OCI-LY3 (cell line): ENCODE results near the gene CRYBA2.

Experiments used
- CTCF ChIP-seq: fragments of 200-600, 300-600 bp; sonication (generic); IDR thresholded peaks from 2 replicates; pipeline ENCODE4 v1.5.1; 2014; ENCODE audit warnings: antibody characterized with exemption, low read length, low read depth
- EZH2phosphoT487 ChIP-seq: fragments of 200-600 bp; shearing (Covaris generic); IDR thresholded peaks from 2 replicates; pipeline ENCODE4 v1.6.1; 2018; ENCODE audit warnings: antibody characterized with exemption, mixed run types, low read depth

- TF ChIP-seq EZH2phosphoT487 (no peak), CTCF (no peak)
Measured at GRCh38 chr2:218959761-218960308, 33.4 kb downstream of the CRYBA2 start.
